Cardiac muscle cell (in vitro differentiated cells and primary cell): ENCODE data around the gene MAPKBP1. TPM values are rescaled to one million over a fixed set of nuclear protein-coding genes. Genes with fewer than 3 reads are reported as not detected.
A peak's percentile ranks its signal among the peaks of the same experiment; 100 is the strongest.

ENCODE experiments used
- DNase-seq, 2 donors: peaks; one replicate each; pipeline versions ENCODE4 v3.0.0 to v3.0.0-alpha.2; 2010 to 2017; ENCODE audit warnings: low read depth in 1 of 2, low spot score in 1 of 2
- H3K27ac ChIP-seq: fragments of 200-600 bp; sonication (generic); 2 replicates; pipeline ENCODE4 v1.5.1; 2016
- H3K27me3 ChIP-seq: fragments of 200-600 bp; sonication (generic); 2 replicates; pipeline ENCODE4 v1.6.0; 2016; ENCODE audit warnings: control low read depth
- H3K36me3 ChIP-seq: fragments of 200-600 bp; sonication (generic); 2 replicates; pipeline ENCODE4 v1.5.1; 2016; ENCODE audit warnings: control low read depth
- H3K4me1 ChIP-seq: fragments of 200-600 bp; sonication (generic); 2 replicates; pipeline ENCODE4 v1.8.1; 2017; ENCODE audit warnings: low read depth, mild to moderate bottlenecking, mixed run types
- H3K4me3 ChIP-seq: fragments of 200-600 bp; sonication (generic); 2 replicates; pipeline ENCODE4 v1.5.1; 2016; ENCODE audit warnings: mild to moderate bottlenecking
- H3K9me3 ChIP-seq: fragments of 200-600 bp; sonication (generic); 2 replicates; pipeline ENCODE4 v1.5.1; 2017; ENCODE audit warnings: low read depth, mild to moderate bottlenecking, control low read depth
- polyA plus RNA-seq: library from polyadenylated mRNA; unstranded; fragments of >200 nt; fragmentation: Nextera tagmentation; extraction: Ambion mirVana; gene quantifications from 2 replicates; pipeline ENCODE4 v1.2.1, GENCODE V29; 2016
- total RNA-seq: library from RNA; depleted of rRNA; stranded (reverse); fragments of >200 nt; gene quantifications from 2 replicates; pipeline ENCODE4 v1.2.3, GENCODE V29; 2016
- TF ChIP-seq, protein P1 (sequence below): IDR thresholded peaks from 2 replicates; pipeline ENCODE4 v1.5.1; 2012; ENCODE audit warnings: low read depth, mild to moderate bottlenecking, low read length

The MAPKBP1 gene
- total and polyA plus RNA-seq, 2 experiments from 2014 or later, result 37.7 to 109 TPM

DNA sequence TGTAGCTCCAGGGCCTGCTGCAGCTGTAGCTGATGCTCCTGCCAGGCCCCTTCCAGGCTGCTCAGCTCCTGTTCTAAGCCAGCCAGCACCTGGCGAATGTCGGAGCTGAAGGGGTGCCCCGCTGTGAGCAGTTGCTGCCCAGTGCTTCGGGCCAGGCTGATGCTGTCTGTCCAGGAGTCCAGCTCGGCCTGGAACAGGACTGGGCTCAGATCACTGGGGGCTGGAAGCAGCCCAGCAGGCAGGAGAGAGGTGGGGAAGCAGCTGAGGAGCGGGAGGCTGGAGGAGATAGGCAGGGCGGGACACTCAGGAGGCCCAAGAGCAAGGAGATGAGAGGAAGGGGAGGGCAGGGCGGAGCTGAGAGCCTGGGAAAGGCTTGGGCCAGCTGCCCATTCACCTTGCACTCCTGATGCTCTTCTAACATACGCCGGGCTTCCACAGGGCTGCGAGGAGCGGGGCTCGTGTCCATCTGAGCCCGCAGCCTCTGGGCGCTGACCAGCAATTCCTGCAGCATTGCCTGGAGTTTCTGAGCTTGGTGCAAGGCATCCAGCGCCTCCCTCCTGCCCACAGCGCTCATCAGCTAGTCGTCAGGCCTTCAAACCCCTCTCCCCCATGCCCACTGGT lies 87.6 kb downstream of the MAPKBP1 start:
- Histone ChIP-seq H3K27me3 (no peaks in the 10 kb centered on the region), H3K9me3 (no peaks in the 10 kb centered on the region), H3K27ac (no peak overlapping the region), H3K4me3 (no peak overlapping the region), H3K4me1 (peaks cover 13% of the 10 kb centered on the region), H3K36me3 (no peaks in the 10 kb centered on the region)
- TF ChIP-seq, protein P1, sequence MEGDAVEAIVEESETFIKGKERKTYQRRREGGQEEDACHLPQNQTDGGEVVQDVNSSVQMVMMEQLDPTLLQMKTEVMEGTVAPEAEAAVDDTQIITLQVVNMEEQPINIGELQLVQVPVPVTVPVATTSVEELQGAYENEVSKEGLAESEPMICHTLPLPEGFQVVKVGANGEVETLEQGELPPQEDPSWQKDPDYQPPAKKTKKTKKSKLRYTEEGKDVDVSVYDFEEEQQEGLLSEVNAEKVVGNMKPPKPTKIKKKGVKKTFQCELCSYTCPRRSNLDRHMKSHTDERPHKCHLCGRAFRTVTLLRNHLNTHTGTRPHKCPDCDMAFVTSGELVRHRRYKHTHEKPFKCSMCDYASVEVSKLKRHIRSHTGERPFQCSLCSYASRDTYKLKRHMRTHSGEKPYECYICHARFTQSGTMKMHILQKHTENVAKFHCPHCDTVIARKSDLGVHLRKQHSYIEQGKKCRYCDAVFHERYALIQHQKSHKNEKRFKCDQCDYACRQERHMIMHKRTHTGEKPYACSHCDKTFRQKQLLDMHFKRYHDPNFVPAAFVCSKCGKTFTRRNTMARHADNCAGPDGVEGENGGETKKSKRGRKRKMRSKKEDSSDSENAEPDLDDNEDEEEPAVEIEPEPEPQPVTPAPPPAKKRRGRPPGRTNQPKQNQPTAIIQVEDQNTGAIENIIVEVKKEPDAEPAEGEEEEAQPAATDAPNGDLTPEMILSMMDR, result no peak
- DNase-seq, result no peak

DNA sequence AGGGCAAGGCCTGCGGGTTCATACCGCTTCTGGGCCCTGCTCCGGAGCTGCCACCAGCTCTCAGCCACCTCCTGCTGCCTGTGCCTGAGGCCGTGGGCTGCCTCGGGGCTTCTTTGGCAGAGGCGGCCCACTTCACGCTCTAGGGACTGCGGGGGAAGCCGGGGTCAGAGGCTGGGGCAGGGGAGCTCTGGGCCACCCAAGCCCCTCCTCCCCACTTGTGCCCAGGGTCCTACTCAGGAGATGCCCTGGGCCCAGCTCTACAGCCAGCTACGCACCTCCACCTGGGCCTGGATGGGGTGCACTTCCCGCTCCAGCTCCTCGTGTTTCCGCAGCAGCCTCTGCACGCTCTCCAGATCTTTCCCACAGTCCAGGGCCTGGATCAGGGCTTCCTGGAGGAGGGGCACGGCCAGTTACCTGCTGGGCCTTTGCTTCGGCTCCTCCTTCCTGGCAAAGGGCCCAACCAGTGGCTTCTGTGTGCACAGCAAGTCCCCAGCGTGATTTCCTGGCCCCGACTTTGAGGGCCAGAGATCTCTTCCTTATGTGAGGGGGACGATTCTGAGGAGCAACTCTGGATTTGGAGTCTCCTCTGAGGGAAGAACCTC lies 88.3 kb downstream of the MAPKBP1 start:
- no peak for DNase-seq
- TF ChIP-seq, protein P1, result no peak

GRCh38 chr15:41865490-41866055 lies 91.3 kb downstream of the MAPKBP1 start:
- H3K9me3 ChIP-seq, result no peaks in the 10 kb centered on the region
- TF ChIP-seq, protein P1, result no peak
- H3K4me3 ChIP-seq, result no peak overlapping the region
- H3K27me3 ChIP-seq, result no peaks in the 10 kb centered on the region
- peak overlapping the region; percentile 69 for H3K27ac ChIP-seq
- peaks cover 16% of the 10 kb centered on the region for H3K4me1 ChIP-seq
- no peak for DNase-seq
- no peaks in the 10 kb centered on the region for H3K36me3 ChIP-seq

More for the DNA sequence above, 88.3 kb downstream of the MAPKBP1 start:
- peaks cover 16% of the 10 kb centered on the region for H3K4me1 ChIP-seq
- H3K9me3 ChIP-seq, result no peaks in the 10 kb centered on the region
- H3K27me3 ChIP-seq, result no peaks in the 10 kb centered on the region
- no peak overlapping the region for H3K4me3 ChIP-seq
- no peaks in the 10 kb centered on the region for H3K36me3 ChIP-seq
- H3K27ac ChIP-seq, result no peak overlapping the region

GRCh38 chr15:41866263-41866703 lies 92.0 kb downstream of the MAPKBP1 start:
- Histone ChIP-seq H3K27ac (peak overlapping the region; percentile 69), H3K27me3 (no peaks in the 10 kb centered on the region), H3K9me3 (no peaks in the 10 kb centered on the region), H3K4me3 (no peak overlapping the region), H3K36me3 (no peaks in the 10 kb centered on the region), H3K4me1 (peaks cover 16% of the 10 kb centered on the region)
- TF ChIP-seq, protein P1, result no peak
- peak in 1 of 2 donors; percentile 65 for DNase-seq

DNA sequence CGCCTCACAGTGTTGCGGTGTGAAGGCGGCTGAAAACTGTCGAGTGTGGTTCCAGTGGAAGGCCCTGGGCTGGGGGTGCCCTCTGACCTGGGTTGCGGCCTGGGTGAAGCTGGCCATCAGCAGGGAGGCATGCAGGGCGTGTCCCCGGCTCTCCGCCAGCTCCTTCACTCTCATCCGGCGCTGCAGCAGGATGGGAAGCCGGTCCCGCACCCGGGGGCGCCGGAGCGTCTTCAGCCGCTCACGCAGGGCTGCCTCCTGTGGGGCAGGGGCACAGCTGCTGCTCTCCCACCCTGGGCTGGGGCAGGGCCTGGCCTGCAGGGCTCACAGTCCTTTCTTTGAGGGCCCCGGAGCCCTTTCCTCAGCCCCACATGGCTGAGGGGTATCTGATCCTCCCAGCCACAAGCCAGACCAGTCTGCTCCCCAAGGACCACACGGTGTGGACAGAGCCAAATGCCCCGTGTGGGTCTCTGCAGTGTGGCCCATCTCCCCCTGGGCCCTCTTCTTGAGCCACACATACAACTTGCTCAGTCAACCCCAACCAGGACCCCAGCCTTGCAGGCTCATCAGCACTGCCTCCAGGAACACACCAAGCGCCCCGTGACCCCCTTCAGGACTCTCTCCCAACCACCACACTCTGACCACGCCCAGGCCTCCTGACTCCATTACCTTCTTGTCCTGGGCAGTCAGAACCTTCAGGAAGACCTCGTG lies 92.7 kb downstream of the MAPKBP1 start:
- H3K36me3 ChIP-seq, result no peaks in the 10 kb centered on the region
- H3K27me3 ChIP-seq, result no peaks in the 10 kb centered on the region
- DNase-seq, result no peak
- H3K4me1 ChIP-seq, result peaks cover 16% of the 10 kb centered on the region
- peak overlapping the region; percentile 69 for H3K27ac ChIP-seq
- H3K9me3 ChIP-seq, result no peaks in the 10 kb centered on the region
- TF ChIP-seq, protein P1, result no peak
- no peak overlapping the region for H3K4me3 ChIP-seq
